ENCODE measurements around the gene FADS1.

DNA sequence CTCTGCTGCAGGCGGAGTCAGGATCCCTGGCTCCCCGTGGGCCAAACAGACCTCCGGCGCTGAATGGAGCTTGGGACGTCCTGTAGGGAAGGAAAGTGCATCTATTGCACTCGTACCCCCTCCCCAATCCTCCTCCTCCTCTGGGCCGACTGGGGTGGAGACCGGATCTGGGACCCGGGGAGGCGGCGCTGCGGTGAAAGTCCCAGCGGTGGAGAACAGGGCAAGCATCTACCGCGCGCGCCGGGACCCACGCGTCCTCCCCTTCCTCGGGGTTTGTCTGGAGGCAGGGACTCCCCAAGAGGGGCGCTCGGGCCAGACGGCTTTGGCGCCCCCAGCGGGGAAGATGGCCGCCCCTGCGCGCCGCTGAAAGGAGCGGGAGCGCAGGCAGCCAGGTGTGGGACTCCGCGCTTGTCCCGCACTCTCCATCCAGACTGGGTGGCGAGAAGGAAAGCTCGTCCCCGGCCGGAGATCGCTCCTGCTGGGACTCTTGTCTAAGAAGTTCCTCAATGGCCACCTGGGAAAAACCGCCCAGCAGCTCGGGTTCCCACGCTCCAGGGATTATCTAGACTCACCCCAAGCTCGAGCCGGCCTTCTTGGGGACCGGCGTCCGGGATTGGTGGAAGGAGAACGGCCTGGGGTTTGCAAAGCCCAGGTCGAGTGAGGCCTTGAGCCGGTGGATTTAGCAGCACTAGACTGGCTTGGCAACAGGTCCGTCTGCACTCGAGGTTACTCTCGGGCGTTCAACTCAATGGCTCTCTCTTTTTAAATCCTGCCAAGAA is 12.0 kb upstream of the FADS1 start:
- TF ChIP-seq CTCF (IDR thresholded peaks at IDR 0.05; ENCODE audit: low read length): peak; percentile 53
- no peak for TF ChIP-seq EZH2 (IDR thresholded peaks at IDR 0.05; ENCODE audit: borderline replicate concordance, low read length)
